Caco-2 (cell line): ENCODE measurements around the gene LEO1. TPM values are rescaled to one million over a fixed set of nuclear protein-coding genes. Genes with fewer than 3 reads are reported as not detected.

Experiments used
- BruUV-seq: library from RNA; stranded (reverse); fragments of 400-500 nt; replicated peaks from 2 replicates; lab custom pipeline; 2021; lab: Mats Ljungman, UMichigan
- CTCF ChIA-PET: fragments of 300-600 bp; sonication (Branson Sonifier 250); formaldehyde crosslinking; loops from one replicate; lab custom pipeline; 2022; ENCODE audit warnings: antibody characterized with exemption; lab: Charles Lee
- POLR2A ChIA-PET: fragments of 300-600 bp; sonication (Branson Sonifier 250); formaldehyde crosslinking; loops from one replicate; lab custom pipeline; 2022; ENCODE audit warnings: antibody characterized with exemption; lab: Charles Lee
- DNase-seq, 2 experiments: peaks; one replicate each; pipeline versions ENCODE4 v3.0.0 to v3.0.0-alpha.2; 2020 to 2022
- H3K27me3 ChIP-seq: replicated peaks from 2 replicates; pipeline ENCODE4 v1.6.0; 2011; ENCODE audit warnings: low read length; ENCODE audit not compliant: control insufficient read depth, insufficient read depth
- H3K36me3 ChIP-seq: 2 replicates; pipeline ENCODE4 v1.5.1; 2011; ENCODE audit warnings: low read length; ENCODE audit not compliant: control insufficient read depth, insufficient read depth
- H3K4me1 ChIP-seq: fragments of 250-450 bp; sonication (Bioruptor Pico); 2 replicates; pipeline ENCODE4 v1.5.1; 2020; ENCODE audit warnings: mild to moderate bottlenecking
- H3K4me3 ChIP-seq: 2 replicates; pipeline ENCODE4 v1.5.1; 2011; ENCODE audit warnings: low read depth, mild to moderate bottlenecking, control low read depth, low read length
- H3K9me3 ChIP-seq: fragments of 250-450 bp; sonication (Bioruptor Pico); 2 replicates; pipeline ENCODE4 v1.5.1; 2020; ENCODE audit warnings: mild to moderate bottlenecking, moderate library complexity
- H3K27ac Mint-ChIP-seq: one replicate; pipeline ENCODE4 v1.8.0; 2022; ENCODE audit warnings: mixed read lengths; ENCODE audit not compliant: unreplicated experiment
- H3K27me3 Mint-ChIP-seq: one replicate; pipeline ENCODE4 v1.8.0; 2022; ENCODE audit warnings: mixed read lengths; ENCODE audit not compliant: insufficient read depth, unreplicated experiment
- H3K36me3 Mint-ChIP-seq: one replicate; pipeline ENCODE4 v1.8.0; 2022; ENCODE audit warnings: mild to moderate bottlenecking, mixed read lengths; ENCODE audit not compliant: insufficient read depth, unreplicated experiment
- H3K4me1 Mint-ChIP-seq: one replicate; pipeline ENCODE4 v1.8.0; 2022; ENCODE audit warnings: low read depth, mixed read lengths; ENCODE audit not compliant: unreplicated experiment
- H3K4me3 Mint-ChIP-seq: one replicate; pipeline ENCODE4 v1.8.0; 2022; ENCODE audit warnings: mild to moderate bottlenecking, moderate library complexity, mixed read lengths; ENCODE audit not compliant: unreplicated experiment
- H3K9me3 Mint-ChIP-seq: one replicate; pipeline ENCODE4 v1.8.0; 2022; ENCODE audit warnings: mixed read lengths; ENCODE audit not compliant: unreplicated experiment
- intact Hi-C: fragments of 100-400 bp; cut with micrococcal nuclease; formaldehyde crosslinking; loops from one replicate; pipeline ENCODE4 v1.10.0; 2022; ENCODE audit not compliant: unreplicated experiment
- total RNA-seq: library from RNA; stranded (reverse); gene quantifications from 2 replicates; pipeline ENCODE4 v1.2.3, GENCODE V29; 2022
- TF ChIP-seq, protein P1 (sequence below), 2 experiments: fragments of 200-600 bp in 1 of 2; IDR thresholded peaks; 1 replicate in 1 of 2; 2 replicates in 1 of 2; pipeline versions ENCODE4 v1.5.1 to v1.8.0; 2011 to 2022; ENCODE audit warnings: antibody characterized with exemption in 1 of 2, control low read depth in 1 of 2, inconsistent platforms in 1 of 2, low read depth in 1 of 2, low read length in 1 of 2, mild to moderate bottlenecking in 1 of 2, moderate library complexity in 1 of 2; ENCODE audit not compliant: insufficient read depth in 1 of 2, severe bottlenecking in 1 of 2, unreplicated experiment in 1 of 2

Gene LEO1
- total RNA-seq, 1 experiment from 2014 or later = 30.7 TPM

DNA sequence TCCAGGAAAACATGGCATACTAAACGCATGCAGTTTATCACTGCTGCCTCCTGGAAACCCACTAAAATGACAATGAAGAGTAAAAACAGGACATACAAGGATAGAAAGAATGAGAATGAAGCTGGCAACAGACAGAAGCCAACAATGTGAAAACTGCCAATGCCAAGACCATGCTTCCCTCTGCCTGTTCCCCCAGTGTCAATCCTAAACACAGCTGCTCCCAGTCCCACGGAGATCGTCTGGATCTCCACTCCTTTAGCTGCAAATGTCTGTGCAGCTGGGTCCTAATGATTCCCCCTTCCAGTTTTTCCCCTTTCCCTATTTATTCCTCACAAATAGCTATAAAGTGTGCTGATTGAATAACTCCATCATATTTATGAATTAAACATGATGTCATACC is 16.1 kb downstream of the LEO1 start:
- Histone ChIP-seq H3K9me3 (no peaks in the 10 kb centered on the region), H3K36me3 (peaks cover 2% of the 10 kb centered on the region), H3K27me3 (no peaks in the 10 kb centered on the region), H3K4me3 (no peak overlapping the region), H3K4me1 (no peaks in the 10 kb centered on the region)
- Mint-ChIP-seq H3K9me3 (no peaks in the 10 kb centered on the region), H3K4me3 (no peak overlapping the region), H3K4me1 (no peaks in the 10 kb centered on the region), H3K27ac (no peak overlapping the region), H3K27me3 (no peaks in the 10 kb centered on the region), H3K36me3 (peaks cover 75% of the 10 kb centered on the region)
- no peak for DNase-seq
- ChIA-PET POLR2A (interaction anchor here (0.6 kb wide), 1 partner anchor 224 kb away, joined by 4 read pairs; no protein-coding TSS in a partner anchor), CTCF (interaction anchor here (0.6 kb wide), 1 partner anchor 226 kb away, joined by 3 read pairs; no protein-coding TSS in a partner anchor)
- TF ChIP-seq, protein P1, sequence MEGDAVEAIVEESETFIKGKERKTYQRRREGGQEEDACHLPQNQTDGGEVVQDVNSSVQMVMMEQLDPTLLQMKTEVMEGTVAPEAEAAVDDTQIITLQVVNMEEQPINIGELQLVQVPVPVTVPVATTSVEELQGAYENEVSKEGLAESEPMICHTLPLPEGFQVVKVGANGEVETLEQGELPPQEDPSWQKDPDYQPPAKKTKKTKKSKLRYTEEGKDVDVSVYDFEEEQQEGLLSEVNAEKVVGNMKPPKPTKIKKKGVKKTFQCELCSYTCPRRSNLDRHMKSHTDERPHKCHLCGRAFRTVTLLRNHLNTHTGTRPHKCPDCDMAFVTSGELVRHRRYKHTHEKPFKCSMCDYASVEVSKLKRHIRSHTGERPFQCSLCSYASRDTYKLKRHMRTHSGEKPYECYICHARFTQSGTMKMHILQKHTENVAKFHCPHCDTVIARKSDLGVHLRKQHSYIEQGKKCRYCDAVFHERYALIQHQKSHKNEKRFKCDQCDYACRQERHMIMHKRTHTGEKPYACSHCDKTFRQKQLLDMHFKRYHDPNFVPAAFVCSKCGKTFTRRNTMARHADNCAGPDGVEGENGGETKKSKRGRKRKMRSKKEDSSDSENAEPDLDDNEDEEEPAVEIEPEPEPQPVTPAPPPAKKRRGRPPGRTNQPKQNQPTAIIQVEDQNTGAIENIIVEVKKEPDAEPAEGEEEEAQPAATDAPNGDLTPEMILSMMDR (IDR thresholded peaks at IDR 0.05; ENCODE audit: insufficient read depth in 1 of 2, low read depth in 1 of 2, low read length in 1 of 2, severe bottlenecking in 1 of 2, unreplicated experiment in 1 of 2) = no peak
- BruUV-seq = no TSS peak
- intact Hi-C loops = no loop called here

- Histone ChIP-seq H3K27me3 (no peaks in the 10 kb centered on the region), H3K4me1 (no peaks in the 10 kb centered on the region), H3K36me3 (peaks cover 2% of the 10 kb centered on the region), H3K9me3 (no peaks in the 10 kb centered on the region), H3K4me3 (no peak overlapping the region)
- no peak for DNase-seq
- intact Hi-C loops = no loop called here
- Mint-ChIP-seq H3K27ac (no peak overlapping the region), H3K4me1 (no peaks in the 10 kb centered on the region), H3K9me3 (no peaks in the 10 kb centered on the region), H3K4me3 (no peak overlapping the region), H3K36me3 (peaks cover 70% of the 10 kb centered on the region), H3K27me3 (no peaks in the 10 kb centered on the region)
- ChIA-PET POLR2A (no interaction called here), CTCF (no interaction called here)
- no TSS peak for BruUV-seq
- TF ChIP-seq, protein P1 (IDR thresholded peaks at IDR 0.05; ENCODE audit: insufficient read depth in 1 of 2, low read depth in 1 of 2, low read length in 1 of 2, severe bottlenecking in 1 of 2, unreplicated experiment in 1 of 2) = no peak
Measured at GRCh38 chr15:51952805-51953204, 18.8 kb downstream of the LEO1 start.

- CTCF ChIA-PET = no interaction called here
- Histone ChIP-seq H3K4me3 (no peak overlapping the region), H3K27me3 (no peaks in the 10 kb centered on the region), H3K36me3 (peaks cover 2% of the 10 kb centered on the region), H3K4me1 (no peaks in the 10 kb centered on the region), H3K9me3 (no peaks in the 10 kb centered on the region)
- no peaks in the 10 kb centered on the region for H3K9me3 Mint-ChIP-seq
- H3K36me3 Mint-ChIP-seq = peaks cover 79% of the 10 kb centered on the region
- H3K27me3 Mint-ChIP-seq = no peaks in the 10 kb centered on the region
- no TSS peak for BruUV-seq
- intact Hi-C loops = no loop called here
- H3K4me1 Mint-ChIP-seq = no peaks in the 10 kb centered on the region
- TF ChIP-seq, protein P1 (IDR thresholded peaks at IDR 0.05; ENCODE audit: insufficient read depth in 1 of 2, low read depth in 1 of 2, low read length in 1 of 2, severe bottlenecking in 1 of 2, unreplicated experiment in 1 of 2) = no peak
- no peak overlapping the region for H3K27ac Mint-ChIP-seq
- no peak overlapping the region for H3K4me3 Mint-ChIP-seq
- POLR2A ChIA-PET = no interaction called here
- no peak for DNase-seq
Measured at GRCh38 chr15:51947124-51947523, 24.5 kb downstream of the LEO1 start.
